NCI-H1092 treated with DMSO at 0.1 percent for 48 hours (cell line): Measurements from ENCODE around the gene ECI1.
"Not testable (repeated sequence)": the region's sequence is repeated elsewhere in the genome, so short reads cannot be mapped to it uniquely, and the experiment has no call there.

ENCODE experiments used
- DNase-seq: peaks from one replicate; lab custom pipeline; 2025; lab: John Stamatoyannopoulos, UW

ECI1 gene

GRCh38 chr16:2278956-2279800 lies 27.8 kb upstream of the ECI1 start:
- no peak for DNase-seq

DNA sequence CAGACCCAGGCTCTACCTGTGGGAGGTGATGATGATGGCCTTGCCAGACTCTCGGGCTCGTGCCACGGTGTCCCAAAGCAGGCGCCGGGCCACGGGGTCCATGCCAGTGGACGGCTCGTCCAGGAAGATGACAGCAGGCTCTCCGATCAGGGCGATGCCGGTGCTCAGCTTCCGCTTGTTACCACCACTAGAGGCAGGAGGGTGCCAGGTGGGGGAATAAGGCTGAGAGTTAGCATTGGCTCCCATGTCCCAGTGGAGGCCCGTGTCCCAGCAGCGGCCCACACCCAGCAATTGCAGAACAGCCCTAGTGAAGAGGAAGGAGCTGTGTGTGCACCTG lies 26.9 kb upstream of the ECI1 start:
- DNase-seq: no peak

DNA sequence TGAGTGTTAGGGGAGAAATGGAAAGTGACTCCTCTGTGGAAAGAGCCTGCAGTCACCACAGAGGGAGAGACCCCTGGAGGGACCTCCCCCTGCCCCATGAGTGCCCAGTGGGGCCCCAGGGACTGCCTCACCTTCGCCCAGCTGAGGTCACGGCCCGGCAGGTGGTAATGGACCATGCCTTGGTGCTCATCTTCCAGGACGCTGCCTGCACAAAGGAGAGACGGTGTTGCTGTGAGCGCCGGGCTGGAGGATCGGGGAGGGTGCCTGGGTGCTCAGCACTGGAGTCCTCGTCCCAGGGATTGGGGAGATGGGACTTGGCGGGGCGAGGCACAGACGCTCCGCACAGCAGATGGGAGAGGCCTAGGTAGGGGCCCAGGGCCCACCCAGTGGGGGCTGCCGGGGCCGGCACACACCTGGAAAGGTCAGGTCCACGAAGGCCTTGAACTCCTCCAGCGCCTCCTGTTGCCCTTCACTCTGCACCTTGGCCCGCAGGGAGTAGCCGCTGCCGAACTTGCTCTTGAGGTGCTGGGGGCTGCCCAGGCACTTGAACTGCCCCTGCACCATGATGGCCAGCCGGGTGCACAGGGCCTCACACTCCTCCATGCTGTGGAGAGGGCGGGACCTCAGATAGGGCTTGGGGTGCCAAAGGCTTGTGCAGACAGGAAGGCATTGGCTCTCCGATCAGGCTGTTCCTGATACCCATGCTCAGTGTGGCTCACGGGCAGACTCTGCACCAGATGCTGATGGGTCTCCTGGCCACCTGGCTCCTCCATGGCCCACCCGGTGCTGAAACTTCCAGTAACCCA lies 26.3 kb upstream of the ECI1 start:
- no peak for DNase-seq

DNA sequence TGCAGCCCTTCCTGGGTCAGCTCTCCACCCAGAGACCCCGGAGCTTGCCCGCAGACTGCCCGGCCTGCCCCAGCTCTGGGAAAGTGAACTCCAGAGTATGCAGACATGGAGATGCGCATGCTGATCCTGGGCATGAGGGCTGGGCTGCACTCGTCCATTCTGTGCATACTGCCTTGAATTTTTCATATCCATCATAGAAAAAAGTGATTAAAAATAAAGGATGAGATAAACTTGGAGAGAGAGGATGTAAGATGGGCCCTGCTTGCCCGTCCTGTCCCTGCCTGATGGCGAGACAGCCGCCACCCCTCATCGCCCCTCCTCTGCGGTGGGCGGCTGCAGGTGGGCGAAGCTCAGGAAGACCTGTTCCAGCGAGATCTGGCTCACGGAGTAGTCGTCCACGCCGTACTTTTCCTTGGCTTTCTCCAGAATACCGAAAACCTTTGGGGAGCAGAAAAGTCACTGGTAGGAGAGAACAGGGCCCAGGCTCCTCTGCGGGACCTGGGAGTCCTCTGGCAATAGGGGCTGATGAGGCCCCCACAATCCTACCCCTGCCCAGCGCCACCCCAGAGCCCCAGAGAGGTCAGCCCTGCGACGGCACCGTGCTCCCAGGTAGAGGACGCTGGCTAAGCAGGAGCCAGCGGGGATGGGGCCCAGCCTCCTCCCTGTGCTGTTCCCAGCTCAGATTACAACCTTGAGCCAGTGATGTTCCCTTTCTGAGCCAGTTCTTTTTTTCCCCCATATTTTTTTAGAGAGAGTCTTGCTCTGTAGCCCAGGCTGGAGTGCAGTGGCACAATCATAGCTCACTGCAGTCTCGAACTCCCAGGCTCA lies 25.2 kb upstream of the ECI1 start:
- no peak for DNase-seq

DNA sequence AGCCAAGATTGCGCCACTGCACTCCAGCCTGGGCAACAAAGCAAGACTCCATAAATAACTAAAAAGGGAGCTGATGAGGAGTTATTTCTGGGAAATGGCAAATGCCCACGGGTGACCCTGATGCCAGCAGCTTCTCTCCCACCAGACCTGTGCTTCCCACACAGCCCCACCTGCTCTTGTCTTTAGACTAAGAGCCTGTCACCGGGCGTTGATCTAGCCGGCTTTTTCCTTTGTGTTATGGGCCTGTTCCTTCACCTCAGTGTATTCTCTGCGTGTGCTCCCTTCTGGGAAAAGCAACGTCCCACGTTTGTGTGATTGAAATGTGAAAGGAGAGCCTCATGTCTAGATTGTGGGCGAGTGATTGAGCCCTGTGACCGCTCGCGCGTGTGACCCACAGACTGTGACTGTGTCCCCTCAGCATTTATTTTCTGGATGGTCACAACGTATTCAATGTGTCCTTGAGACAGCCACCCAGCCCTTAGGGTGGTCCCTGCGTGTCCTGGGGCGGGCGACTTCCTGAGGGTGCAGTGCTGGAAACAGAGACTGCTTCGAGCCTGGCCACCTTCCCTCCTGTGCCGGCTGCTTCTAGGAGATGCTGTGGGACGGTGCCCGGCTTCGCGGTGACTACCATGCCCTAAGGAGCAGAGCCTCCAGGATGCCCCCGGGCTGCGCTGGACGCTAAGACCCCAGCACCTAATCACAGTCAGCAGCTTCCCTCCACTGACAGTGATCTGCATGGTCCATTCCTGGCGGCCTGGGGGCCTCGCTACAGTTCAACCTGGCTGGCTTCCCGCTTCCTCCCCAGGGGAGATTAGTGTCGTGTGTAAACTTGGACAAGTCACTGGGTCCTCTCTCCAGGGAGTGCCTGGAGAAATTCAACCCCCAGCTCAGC lies 24.3 kb upstream of the ECI1 start:
- no peak for DNase-seq

DNA sequence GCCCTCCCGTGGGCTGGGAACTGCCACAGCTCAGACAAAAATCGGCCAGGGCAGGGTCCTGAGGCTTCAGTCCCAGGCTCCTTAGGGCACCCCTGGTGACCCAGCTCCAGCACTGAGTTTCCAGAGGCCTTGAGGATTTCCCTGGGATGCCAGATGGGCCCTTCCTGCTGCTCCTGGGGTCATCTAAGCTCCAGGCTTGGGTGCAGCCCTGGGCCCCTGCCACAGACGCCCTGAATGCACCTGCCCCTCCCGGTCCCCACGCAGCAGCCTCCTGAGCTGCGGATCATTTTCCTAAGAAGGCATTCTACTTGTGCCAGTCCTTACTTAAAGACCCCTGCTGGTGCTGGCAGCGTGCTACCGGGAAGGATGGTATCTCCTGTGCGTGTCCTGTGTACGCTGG lies 22.5 kb upstream of the ECI1 start:
- DNase-seq: no peak

DNA sequence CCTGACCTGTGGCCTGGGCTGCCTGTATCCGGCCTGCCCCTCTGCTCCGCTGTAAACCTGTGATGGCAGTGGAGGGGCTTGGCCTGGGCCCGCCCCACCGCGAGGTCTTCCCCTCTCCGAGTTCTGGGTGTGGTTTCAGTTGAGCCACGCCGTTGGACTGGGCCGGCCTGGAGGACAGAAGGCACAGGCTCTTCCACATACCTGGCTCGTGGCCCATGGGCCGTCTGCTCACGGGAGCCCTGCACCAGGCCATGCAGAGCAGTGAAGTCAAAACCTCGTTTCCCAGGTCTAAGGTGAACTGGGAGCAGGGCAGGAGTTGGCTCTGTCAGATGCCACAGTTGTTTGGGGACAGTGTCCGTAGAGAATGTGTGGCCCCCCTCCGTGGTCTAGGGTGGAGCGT lies 22.1 kb upstream of the ECI1 start:
- no peak for DNase-seq

DNA sequence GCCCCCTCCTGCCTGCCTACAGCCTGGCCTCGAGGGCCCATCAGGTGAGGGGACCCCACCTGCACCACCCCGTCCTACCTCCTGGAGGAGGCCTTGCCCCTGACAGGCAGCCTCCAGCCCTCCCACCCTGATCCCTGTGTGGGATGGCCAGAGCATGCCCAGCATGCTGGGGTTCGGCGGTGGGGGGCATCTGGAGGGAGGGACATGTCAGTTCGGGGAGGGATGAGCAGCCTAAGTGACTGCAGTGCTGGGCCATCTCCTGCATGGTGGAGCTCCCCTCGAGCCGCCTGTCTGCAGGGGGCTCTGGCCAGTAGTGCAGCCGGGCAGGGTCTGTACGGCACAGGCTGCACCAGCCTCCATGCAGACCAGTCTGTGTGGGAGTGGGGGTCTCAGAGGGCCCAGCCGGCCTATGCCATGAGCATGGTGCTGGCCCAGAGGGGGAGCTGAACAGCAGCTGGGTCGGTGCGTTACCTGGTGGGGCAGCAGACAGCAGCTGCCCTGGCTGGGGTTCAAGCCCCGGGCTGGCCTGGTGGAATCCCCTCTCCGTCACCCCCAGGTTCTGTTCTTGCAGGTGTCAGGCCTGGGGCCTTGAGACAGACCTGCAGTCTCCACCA lies 20.6 kb upstream of the ECI1 start:
- DNase-seq: no peak

DNA sequence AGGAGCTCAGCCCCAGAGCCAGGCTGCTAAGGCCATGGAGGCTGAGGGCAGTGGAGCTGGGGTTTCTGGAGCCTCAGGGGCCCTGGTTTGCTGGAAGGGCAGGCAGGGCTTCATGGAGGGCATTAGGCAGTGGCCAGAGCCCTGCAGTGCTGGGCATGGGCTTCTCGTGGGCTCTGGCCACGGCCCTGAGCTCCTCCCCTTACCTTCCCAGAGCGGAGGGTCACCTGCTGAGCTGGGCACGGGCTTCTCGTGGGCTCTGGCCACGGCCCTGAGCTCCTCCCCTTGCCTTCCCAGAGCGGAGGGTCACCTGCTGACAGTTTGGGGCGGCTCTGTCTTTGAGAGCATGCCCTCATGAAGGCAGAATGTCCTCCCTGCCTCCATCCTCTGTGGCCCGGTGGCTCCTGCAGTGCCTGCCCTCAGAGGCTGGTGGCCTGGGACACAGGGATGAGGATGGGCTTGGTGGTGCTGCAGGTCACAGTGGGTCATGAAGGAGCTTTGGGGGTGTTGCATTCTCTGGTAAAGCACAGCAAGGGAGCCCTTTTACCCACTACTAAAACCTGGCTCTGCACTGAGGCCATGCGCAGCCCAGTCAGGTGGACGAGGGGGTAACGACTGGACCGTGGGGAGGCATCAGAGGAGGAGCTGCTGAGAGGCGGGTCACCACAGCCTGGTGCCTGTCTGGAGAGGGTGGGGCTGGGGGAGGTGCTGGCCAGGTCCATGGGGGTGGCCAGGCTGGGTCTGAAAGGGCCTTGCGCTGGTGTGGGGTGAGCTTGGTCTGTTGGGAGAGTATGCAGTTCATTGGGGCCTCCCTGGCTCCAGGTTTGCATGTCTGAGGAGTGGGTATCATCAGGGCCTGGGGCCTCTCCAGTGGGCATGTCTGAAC lies 19.4 kb upstream of the ECI1 start:
- DNase-seq: no peak

GRCh38 chr16:2270070-2270462 lies 18.7 kb upstream of the ECI1 start:
- no peak for DNase-seq

DNA sequence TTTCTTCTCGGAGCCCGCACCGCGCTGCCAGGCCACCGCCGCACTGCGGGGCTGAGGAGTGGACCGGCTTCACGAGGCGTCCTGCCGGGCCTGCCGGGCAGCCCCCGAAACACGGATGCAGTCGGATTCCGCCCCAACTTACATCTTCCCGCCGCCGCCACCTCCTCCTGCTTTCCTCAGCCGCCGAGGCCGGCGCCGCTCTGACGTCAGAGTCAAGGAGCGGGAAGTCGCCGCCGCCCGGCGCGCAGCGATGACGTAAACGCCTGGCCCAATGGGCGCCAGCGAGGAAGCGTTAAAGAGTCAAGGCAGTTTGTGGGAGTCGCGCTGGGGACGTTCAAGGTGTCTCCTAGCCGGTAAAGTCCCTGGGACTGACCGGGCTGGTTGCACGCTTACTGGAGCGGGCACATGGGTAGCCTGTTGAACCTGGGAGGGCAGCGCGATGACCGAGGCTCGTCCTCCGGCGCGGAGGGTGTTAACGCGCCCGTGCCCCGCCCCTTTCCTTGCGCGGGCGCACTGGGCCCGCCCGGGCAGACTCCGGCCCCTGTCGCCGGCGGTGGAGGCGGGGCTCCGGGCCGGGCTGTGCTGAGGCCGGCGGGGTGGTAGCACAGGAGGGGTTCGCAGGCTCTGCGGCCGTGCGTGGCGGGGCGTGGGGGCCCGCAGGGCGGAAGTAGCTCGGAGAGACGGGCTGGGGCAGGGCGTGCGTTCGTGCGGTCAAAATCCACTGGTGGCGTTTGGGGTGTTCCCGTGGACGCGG lies 16.7 kb upstream of the ECI1 start, which contains the start of gene RNPS1:
RNPS1 (minus strand) TSS at position 214 of the 754 bp plus-strand sequence. CDS start 3,483 bp downstream, outside the sequence.
- peak; percentile 95 for DNase-seq

DNA sequence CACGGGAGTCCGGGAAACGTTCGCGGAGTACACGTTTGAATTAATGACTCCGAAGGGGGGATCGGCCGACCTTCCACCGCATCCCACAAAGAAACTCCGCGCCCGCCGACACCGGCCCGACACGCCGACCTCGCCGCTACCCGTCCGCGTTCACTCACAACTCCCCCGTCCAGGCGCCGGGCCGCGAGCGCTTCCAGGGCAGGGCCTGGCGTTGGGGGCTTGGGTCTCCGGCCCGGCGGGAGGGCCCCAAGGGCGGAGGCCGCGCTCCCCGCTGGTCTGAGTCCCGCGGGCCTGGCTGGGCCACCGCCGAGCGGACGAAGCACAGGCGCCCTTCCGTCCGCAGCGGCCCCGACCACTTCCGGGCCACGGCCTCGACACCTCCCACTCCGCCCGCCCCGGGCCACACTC lies 16.1 kb upstream of the ECI1 start:
- DNase-seq: not testable (repeated sequence)

GRCh38 chr16:2266887-2267286 lies 15.5 kb upstream of the ECI1 start:
- DNase-seq: not testable (repeated sequence)

- not testable (repeated sequence) for DNase-seq
Measured at GRCh38 chr16:2263026-2263425, 11.6 kb upstream of the ECI1 start.

- DNase-seq: no peak
Measured at GRCh38 chr16:2260250-2260649, 8.9 kb upstream of the ECI1 start.

- DNase-seq: not testable (repeated sequence)
Measured at GRCh38 chr16:2258530-2258929, 7.1 kb upstream of the ECI1 start.

DNA sequence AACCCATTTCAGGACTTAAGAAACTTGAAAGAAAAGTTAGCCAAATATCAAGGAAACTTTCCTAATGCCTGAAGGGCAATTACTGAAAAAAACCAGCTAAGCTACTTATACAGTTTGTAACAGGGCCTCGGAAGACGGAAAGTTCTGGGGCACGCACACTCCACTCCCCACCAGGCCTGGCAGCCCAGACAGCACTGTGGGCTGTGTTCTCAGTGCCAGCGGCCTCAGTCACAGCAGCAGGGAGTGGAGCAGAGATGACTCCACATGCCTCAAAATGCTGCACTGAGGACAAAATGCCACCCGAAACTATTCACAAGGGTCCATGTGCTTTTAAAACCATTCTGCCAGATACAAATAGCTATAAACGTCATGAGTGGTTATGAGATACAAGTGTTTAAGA lies 6.3 kb upstream of the ECI1 start:
- DNase-seq: no peak

GRCh38 chr16:2256531-2257140 lies 5.2 kb upstream of the ECI1 start:
- no peak for DNase-seq

DNA sequence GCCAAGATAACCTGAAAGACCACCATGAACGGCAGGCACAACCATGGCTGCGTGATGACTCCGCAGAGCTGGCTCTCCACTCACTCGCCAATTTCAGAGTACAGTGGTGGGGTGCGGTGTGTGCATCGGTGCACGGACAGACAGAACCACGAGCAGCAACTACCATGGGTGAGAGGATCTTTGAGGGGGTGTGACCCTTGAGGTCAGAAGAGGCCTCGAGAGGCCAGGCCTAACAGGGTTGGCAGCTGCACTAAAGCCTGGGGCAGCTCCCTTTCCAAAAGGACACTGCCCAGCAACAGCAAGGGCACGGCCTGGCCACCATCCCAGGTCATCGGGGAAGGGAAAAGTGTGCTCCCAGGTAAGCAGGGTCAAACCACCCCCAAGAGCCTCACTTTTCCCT lies 1.9 kb upstream of the ECI1 start:
- no peak for DNase-seq
